GM06990 (cell line): Measurements from ENCODE around the gene PDE8B.

Experiments used
- DNase-seq: peaks from one replicate; pipeline ENCODE4 v3.0.0-alpha.2; 2011; ENCODE audit not compliant: insufficient read length; ENCODE audit errors: extremely low read depth
- H3K27me3 ChIP-seq: replicated peaks from 2 replicates; pipeline ENCODE4 v1.6.0; 2011; ENCODE audit warnings: low read length; ENCODE audit not compliant: control insufficient read depth, insufficient read depth
- H3K36me3 ChIP-seq: 2 replicates; pipeline ENCODE4 v1.5.1; 2011; ENCODE audit warnings: low read length; ENCODE audit not compliant: control insufficient read depth, insufficient read depth
- H3K4me3 ChIP-seq: replicated peaks from 2 replicates; pipeline ENCODE4 v1.5.1; 2011; ENCODE audit warnings: low read depth, mild to moderate bottlenecking, control low read depth, low read length
- TF ChIP-seq, protein P1 (sequence below): IDR thresholded peaks from 2 replicates; pipeline ENCODE4 v1.5.1; 2011; ENCODE audit warnings: low read length, control low read depth, mild to moderate bottlenecking, inconsistent platforms; ENCODE audit not compliant: insufficient read depth, poor library complexity, severe bottlenecking

PDE8B gene

DNA sequence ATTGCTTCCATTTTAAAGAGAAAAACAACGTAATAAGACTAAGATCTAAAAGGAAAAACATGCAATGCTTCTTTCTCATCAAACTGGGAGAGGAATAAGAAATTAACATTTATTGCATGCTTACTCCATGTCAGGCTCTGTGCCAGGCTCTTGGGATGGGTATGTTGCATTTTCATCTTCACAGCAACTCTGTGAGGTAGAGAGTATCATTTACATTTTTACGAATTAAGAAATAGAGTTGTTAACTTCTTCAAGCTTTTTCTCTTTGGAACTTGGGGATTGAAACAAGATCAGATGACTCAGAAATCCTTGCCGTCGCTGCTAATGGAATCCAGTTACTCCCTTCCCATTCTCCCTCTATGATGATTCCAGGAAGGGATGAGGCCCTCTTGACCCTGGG is 39.5 kb downstream of the PDE8B start:
- Histone ChIP-seq H3K27me3 (no peaks in the 10 kb centered on the region; the same call in 1 of the 2 replicates), H3K36me3 (no peaks in the 10 kb centered on the region), H3K4me3 (no peak overlapping the region)
- TF ChIP-seq, protein P1, sequence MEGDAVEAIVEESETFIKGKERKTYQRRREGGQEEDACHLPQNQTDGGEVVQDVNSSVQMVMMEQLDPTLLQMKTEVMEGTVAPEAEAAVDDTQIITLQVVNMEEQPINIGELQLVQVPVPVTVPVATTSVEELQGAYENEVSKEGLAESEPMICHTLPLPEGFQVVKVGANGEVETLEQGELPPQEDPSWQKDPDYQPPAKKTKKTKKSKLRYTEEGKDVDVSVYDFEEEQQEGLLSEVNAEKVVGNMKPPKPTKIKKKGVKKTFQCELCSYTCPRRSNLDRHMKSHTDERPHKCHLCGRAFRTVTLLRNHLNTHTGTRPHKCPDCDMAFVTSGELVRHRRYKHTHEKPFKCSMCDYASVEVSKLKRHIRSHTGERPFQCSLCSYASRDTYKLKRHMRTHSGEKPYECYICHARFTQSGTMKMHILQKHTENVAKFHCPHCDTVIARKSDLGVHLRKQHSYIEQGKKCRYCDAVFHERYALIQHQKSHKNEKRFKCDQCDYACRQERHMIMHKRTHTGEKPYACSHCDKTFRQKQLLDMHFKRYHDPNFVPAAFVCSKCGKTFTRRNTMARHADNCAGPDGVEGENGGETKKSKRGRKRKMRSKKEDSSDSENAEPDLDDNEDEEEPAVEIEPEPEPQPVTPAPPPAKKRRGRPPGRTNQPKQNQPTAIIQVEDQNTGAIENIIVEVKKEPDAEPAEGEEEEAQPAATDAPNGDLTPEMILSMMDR: no peak
- no peak for DNase-seq

DNA sequence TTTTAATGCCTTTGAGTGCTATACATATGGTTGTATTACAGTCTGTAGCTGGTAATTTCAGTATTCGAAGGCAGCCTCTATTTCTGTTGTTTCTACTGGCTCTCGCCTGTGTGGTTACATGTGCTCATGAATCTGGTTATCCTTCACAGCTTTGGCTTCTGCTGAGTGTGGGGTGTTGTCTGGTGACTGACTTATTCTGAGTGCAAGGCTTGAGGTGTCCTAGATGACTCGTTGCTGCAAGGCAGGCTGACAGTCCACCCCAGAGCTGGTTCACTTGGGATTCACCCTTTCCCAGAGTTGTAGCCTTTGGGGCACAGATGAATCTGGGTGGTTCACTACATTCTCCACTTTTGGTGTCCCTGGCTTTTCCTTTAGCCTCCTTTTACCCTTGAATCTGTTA is 41.4 kb downstream of the PDE8B start:
- no peaks in the 10 kb centered on the region; the same call in 1 of the 2 replicates for H3K27me3 ChIP-seq
- DNase-seq: no peak
- TF ChIP-seq, protein P1: no peak
- no peaks in the 10 kb centered on the region for H3K36me3 ChIP-seq
- H3K4me3 ChIP-seq: no peak overlapping the region

DNA sequence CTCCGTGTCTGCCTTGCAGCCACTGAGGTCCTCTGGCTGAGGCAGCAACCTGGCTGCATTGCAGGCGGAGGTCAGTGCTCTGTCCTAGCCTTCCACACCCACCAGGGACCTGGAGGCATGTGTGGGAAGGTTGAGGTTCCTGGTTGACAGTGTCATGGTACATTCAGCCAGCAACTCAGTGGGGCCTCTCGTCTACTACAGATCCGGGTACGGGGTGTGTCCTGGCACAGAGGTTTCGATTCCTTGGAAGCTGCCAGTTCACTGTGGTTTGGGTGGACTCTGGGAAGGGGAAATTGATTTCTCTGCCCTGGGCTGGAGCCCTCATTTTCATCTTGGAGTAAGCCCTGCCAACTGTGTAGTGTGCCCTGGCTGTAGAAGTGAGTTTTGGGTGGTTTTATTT is 45.1 kb downstream of the PDE8B start:
- no peak for DNase-seq
- TF ChIP-seq, protein P1: no peak
- Histone ChIP-seq H3K27me3 (no peaks in the 10 kb centered on the region; the same call in 1 of the 2 replicates), H3K36me3 (no peaks in the 10 kb centered on the region), H3K4me3 (no peak overlapping the region)

DNA sequence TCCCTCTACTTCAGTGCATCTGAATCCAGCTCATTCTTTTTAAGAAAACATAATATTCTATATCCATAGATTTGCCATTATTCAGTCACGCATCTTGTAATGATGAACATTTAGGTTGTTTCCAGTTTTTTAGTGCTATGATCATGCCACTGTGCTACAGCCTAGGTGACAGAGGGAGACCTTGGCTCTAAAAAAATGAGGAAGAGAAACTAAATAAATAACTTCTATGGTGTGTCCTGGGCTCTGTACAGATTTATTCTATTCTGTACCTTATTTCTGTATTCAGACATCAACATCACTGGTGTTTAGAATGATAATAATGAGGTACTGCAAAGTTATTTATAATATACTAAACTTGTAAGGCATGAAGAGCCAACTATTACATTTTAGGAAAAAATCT is 45.9 kb downstream of the PDE8B start:
- DNase-seq: no peak
- Histone ChIP-seq H3K27me3 (no peaks in the 10 kb centered on the region; the same call in 1 of the 2 replicates), H3K4me3 (no peak overlapping the region), H3K36me3 (no peaks in the 10 kb centered on the region)
- TF ChIP-seq, protein P1: no peak

DNA sequence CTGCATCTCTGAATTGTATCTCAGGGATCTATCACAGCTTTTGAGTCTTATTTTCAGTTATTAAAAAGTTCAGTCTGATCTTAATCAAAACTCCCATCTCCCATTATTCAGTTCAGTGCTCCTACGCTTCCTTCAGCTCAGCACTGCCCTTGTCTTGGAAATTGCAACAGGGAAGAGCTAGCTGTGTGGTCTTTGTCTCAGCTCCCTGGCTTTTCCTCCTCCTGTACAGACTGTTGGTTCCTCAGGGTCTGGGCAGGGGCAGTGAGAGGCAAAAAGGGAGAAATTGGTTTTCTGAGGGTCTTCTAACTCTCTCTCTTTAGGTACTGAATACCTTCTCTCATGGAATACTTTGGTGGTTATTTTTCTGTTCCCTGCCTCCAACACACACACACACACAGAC is 48.2 kb downstream of the PDE8B start:
- TF ChIP-seq, protein P1: no peak
- H3K27me3 ChIP-seq: no peaks in the 10 kb centered on the region
- no peak for DNase-seq
- no peak overlapping the region for H3K4me3 ChIP-seq
- no peaks in the 10 kb centered on the region for H3K36me3 ChIP-seq

DNA sequence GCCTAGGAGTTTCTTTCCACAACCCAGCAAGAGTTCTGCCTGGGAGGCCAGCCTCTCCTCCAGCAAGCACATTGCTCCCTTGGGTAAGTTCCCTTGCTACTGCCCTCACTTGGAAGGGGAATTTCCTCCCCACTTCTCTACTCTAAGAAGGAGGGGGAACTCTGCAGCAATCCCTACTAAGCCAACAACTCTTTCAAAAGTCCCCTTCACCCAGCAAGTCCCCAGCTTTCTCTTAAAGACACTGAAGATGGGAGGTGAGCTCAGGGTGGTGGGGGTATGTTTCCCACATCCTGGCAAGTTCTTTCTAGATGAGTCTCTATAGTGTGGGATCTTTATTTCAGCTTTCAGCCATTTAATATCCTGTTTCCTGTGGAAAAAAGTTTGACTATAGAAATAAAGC is 49.0 kb downstream of the PDE8B start:
- H3K4me3 ChIP-seq: no peak overlapping the region
- DNase-seq: peak; percentile 13
- TF ChIP-seq, protein P1: no peak
- H3K36me3 ChIP-seq: no peaks in the 10 kb centered on the region
- H3K27me3 ChIP-seq: no peaks in the 10 kb centered on the region
